WTC11 (cell line): ENCODE data around the gene ZMIZ1.

Experiments
- ELF4 ChIP-seq: sonication (generic); formaldehyde crosslinking; IDR thresholded peaks from 2 replicates; pipeline ENCODE4 v1.8.1; 2022; ENCODE audit warnings: low read depth, mild to moderate bottlenecking, moderate library complexity, missing genetic modification reagents
- TF ChIP-seq, protein P1 (sequence below): fragments of 200-600 bp; IDR thresholded peaks from 2 replicates; pipeline ENCODE4 v1.8.0; 2022; ENCODE audit warnings: antibody characterized with exemption

DNA sequence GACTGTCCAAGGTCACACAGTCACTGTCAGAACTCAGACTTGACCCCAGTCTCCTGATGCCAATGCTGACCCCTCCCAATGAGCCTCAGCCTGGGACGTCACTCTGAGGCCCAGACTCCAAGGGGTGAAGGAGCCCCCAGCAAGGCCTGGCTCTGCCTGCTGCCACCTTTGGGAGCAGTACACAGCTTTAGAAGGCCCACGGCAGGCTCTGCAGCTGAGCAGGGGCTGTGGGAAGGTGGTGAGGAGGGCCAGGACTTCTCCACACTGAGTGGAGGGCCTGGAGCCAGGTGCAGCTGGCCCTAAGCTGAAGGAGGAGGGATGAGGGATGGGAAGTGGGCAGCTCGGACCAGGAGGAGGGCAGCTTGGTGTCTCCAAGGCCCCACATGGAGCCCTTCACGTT is 23.9 kb upstream of the ZMIZ1 start:
- no peak for TF ChIP-seq ELF4 (CRISPR knock-in tag)
- TF ChIP-seq, protein P1, sequence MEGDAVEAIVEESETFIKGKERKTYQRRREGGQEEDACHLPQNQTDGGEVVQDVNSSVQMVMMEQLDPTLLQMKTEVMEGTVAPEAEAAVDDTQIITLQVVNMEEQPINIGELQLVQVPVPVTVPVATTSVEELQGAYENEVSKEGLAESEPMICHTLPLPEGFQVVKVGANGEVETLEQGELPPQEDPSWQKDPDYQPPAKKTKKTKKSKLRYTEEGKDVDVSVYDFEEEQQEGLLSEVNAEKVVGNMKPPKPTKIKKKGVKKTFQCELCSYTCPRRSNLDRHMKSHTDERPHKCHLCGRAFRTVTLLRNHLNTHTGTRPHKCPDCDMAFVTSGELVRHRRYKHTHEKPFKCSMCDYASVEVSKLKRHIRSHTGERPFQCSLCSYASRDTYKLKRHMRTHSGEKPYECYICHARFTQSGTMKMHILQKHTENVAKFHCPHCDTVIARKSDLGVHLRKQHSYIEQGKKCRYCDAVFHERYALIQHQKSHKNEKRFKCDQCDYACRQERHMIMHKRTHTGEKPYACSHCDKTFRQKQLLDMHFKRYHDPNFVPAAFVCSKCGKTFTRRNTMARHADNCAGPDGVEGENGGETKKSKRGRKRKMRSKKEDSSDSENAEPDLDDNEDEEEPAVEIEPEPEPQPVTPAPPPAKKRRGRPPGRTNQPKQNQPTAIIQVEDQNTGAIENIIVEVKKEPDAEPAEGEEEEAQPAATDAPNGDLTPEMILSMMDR, result no peak
